GM18868 (cell line): ENCODE results near the gene HPCAL1.
A peak's percentile ranks its signal among the peaks of the same experiment; 100 is the strongest.

ENCODE experiments used
- ATAC-seq: cut with Tn5 transposase; IDR thresholded peaks from one replicate; pipeline ENCODE4 v1.9.1; 2021; ENCODE audit warnings: mild to moderate bottlenecking, moderate library complexity; ENCODE audit not compliant: unreplicated experiment

Gene HPCAL1

GRCh38 chr2:10366601-10367270 lies 64.0 kb downstream of the HPCAL1 start:
- ATAC-seq: no peak

DNA sequence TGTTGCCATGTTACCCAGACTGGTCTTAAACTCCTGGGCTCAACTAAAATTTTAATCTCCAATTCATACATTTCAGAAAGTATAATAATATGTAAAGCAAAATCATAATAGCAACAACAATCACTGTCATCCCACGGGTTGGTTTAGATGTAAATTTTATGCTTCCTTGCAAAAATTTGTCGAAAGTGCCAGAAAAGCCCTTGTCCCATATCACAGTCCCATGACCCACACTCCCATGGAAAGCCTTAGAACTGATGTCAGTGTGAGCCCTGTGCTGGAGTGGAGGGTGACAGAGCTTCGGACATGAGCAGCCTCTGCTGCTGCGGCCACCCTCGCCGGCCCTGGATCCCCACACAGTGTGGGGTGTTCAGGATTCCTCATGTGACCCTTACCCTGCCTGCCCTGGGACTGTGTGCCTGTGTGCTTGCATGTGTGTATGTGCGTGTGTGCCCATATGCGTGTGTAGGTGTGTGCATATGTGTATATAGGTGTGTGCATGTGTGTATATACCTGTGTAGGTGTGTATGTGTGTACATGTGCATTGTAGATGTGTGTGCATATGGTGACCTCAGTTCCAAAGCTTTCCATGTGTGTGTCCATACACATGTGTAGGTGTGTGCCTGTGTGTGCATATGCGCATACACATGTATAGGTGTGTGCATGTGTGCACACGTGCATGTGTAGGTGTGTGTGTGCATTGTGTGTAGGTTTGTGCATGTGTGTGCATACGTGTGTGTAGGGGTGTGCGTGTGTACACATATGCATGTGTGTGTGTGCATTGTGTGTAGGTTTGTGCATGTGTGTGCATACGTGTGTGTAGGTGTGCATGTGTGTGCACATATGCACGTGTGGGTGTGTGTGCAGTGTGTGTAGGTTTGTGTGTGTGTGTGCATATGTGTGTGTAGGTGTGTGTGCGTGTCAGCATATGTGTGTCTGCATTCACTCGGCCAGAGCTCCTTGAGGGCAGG lies 65.1 kb downstream of the HPCAL1 start:
- no peak for ATAC-seq

- no peak for ATAC-seq
Measured at GRCh38 chr2:10368491-10369231, 66.0 kb downstream of the HPCAL1 start.

DNA sequence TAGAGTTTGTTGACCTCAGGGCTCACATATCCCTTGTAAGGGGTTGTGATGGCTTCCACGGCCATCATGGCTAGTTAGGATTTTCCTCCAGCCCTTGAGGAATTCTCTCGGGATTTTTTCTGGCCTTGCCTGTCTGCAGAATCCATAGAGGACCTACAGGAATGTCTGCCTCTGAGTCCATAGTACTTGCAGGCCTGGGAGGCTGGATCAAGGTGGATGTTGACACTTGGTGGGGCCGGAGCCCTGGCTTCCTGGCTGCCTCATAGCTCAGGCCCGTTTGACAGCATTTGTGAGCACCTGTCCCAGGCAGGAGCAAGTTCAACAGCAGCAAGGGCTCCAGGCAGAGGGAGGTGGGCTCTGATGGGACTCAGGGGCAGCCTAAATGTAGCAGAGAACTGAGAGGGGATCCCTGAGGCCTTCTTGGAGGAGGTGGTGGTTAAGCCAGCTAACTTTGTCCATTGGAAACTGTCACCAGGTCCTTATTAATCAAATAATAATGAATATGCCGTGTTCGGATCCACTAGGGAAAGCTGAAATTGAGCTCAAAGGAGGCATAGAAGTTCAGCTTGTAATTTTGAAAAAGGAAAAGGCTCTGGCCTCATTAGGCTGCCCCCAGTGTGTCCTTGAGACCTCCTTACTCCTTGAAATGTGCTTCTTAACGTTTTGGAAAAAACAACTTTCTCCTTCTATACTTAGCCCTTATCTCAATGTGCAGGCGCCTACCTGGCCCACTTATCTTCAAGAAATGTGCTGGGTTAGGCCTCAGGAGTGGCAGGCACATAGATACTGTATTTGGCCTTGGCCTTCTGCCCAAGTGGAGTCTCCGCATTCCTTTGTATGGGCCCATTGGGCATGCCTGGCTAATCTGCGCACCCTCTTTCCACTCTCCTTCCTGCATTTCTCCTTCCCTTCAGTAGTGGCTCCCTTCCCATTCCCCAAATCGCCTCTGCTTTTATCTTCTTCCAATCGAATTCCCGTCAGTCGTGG lies 66.9 kb downstream of the HPCAL1 start:
- ATAC-seq: no peak

DNA sequence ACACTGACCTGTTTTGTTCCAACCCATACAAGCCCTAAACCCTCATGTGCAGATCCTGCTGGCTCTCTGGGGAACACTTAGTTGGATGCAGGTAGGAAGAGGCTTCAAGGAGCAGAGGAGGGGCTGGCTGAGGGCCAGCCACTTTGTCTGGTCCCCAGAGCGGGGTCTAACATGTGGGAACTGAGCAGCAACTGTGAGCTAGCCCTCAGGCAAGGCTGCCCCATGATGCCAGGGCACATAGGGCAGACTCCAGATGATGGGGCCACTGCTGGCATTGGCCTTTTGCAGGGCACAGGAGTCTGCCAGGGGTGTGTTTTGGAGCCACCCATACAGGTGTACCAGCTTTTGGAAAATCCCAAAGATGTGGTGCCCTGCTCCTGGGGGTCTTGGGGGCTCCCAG lies 67.7 kb downstream of the HPCAL1 start:
- no peak for ATAC-seq

DNA sequence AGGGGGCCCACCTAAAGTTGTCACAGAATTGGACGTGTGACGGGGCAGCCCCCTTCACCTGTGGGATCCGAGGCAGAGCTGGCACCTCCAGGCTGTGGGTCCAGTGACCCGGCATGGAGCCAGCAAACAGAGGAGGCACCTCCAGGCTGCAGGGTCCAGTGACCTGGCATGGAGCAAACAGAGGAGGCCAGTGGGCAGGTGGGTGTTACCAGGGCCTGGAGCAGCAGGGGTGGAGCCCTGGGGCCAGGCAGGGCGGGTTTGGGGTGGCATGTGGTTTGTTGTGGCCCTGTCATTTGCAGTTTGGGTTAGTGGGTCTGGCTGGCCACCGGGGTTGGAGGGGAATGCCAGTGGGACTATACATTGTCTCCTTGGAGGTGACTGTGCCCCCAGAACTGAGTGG lies 68.2 kb downstream of the HPCAL1 start:
- no peak for ATAC-seq

DNA sequence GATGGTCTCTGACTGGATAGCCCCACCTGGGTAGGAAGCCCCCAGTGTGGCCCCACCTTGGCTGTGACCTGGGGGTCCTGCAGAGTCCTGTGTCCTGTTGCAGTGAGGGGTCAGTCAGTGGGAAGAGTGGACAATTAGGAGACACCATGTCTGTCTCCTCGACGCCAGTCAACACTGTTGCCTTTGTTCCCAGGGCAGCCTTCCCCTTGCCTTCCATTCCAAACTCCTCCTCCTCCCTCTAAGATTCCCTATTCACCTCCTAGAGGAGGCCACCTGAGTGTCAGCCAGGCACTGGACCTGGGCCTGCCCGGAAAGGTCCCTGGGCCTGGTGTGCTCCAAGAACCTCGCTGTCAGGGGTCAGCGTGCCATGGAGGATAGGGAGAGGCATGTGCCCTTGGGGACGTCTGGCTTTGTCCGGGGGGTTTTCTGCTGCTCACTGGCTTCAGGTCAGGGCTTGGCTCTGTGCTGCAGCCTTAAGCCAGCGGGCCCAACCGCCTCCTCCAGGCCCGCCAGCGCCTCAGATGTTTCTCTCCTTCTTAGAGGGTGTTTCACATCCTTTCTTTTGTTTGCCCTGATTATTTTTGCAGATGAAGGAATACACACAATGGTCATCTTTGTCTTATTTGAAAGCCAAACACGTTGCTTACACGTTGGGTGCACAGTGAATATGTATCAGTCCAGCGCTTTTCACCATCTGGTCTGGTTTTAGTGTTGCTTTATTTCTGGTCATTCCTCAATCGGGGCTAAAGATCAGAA lies 68.9 kb downstream of the HPCAL1 start:
- no peak for ATAC-seq

DNA sequence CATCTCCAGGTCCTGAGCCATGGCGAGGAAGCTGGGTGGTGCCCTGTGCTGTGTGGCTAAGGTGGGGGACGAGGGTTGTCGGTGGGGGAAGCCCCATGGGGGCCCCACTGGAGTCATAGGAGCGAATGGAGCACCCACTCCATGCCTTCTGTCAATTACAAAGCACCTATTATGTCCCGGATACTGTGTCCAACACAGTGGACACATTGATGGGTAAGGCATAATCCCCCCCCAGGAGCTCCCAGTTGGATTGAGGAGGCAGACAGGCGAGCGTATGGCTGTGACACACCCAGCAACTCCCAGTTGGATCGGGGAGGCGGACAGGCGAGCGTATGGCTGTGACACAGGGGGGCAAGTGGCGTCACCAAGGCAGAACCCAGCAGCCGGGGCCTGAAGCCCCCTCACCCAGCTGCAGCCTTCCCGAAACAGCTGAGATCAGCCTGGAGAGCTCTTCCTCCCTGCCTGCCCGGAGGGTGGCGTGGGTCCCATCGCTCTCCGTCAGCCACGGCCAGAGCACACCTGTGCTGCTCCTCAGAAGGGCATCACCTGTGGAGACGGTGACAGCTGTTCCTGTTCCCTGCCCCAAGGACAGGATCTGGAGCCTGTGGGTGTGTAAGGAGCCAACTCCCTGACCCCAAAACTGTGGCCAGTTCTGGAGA lies 69.6 kb downstream of the HPCAL1 start:
- no peak for ATAC-seq

DNA sequence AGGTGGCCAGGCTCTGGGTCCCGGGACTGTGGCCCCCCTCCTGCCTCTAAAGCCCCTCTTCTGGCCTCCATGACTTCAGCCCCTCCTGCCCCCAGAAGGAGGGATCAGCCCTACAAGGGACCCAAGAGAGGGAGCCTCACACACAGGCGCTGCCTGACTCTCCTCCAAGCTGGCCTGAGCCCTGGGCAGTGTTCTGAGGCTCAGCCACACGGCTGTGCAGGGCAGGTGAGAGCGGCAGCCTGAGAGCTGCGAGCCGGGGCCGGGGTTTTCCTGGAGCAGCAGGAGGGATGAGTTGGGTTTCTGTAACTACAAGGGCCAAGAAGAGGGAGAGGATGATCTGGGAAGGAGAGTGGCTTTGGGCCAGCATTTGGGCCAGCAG lies 70.1 kb downstream of the HPCAL1 start:
- ATAC-seq: no peak

DNA sequence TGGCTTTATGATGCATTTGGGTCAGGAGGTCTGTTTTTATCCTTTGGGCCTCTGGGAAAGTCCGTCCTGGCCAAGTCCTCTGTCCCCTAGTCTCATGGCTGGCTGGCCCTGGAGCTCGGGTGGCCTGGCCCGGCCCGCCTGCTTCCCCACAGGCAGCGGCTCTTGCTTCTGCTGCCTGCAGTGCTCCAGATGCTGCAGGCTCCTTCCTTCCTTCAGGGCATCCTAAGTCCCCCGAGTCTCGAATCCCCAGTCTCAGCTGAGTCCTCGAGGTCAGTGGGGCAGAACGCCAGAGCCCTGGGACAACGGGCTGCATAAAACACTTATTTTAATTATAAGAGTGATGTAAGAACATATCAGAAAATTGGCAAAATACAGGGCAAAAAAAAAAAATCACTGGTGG lies 71.2 kb downstream of the HPCAL1 start:
- no peak for ATAC-seq

- ATAC-seq: no peak
Measured at GRCh38 chr2:10374362-10374943, 71.7 kb downstream of the HPCAL1 start.

- peak; percentile 67 for ATAC-seq
Measured at GRCh38 chr2:10375570-10376281, 73.0 kb downstream of the HPCAL1 start.

DNA sequence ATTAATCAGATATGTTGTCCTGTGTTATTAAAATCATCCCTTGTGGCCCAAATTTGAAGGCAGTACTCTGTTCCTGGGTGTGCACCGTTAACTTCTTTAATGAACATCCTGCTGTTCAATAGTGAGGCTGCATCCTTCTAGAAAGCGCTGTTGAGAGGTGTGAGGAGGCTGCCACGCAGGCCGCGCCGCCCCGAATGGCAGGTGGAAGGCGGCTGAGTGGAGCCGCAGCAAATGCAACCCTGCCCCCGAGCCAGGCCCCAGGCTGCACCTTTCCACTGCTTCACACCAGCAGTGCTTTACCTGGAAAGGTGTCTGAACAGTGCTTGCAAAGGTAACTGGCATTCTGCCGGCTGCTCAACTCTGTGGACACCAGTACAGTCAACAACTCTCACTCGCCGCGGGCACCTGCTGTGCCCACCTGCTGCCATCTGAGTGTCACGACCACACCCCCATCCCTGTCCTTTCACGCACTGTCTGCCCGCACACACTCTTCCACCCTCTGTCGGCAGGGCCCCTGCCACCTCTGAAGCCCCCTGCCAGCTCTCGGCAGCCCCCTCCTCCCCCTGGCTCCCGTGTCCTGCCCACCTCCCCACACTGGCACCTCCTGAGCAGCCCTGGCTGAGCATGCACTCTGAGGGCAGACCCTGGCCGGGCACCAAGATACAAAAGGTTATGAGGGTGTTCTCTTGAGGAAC lies 74.5 kb downstream of the HPCAL1 start:
- ATAC-seq: no peak

- ATAC-seq: no peak
Measured at GRCh38 chr2:10377747-10378085, 75.0 kb downstream of the HPCAL1 start.

GRCh38 chr2:10378189-10378588 lies 75.5 kb downstream of the HPCAL1 start:
- peak; percentile 69 for ATAC-seq

DNA sequence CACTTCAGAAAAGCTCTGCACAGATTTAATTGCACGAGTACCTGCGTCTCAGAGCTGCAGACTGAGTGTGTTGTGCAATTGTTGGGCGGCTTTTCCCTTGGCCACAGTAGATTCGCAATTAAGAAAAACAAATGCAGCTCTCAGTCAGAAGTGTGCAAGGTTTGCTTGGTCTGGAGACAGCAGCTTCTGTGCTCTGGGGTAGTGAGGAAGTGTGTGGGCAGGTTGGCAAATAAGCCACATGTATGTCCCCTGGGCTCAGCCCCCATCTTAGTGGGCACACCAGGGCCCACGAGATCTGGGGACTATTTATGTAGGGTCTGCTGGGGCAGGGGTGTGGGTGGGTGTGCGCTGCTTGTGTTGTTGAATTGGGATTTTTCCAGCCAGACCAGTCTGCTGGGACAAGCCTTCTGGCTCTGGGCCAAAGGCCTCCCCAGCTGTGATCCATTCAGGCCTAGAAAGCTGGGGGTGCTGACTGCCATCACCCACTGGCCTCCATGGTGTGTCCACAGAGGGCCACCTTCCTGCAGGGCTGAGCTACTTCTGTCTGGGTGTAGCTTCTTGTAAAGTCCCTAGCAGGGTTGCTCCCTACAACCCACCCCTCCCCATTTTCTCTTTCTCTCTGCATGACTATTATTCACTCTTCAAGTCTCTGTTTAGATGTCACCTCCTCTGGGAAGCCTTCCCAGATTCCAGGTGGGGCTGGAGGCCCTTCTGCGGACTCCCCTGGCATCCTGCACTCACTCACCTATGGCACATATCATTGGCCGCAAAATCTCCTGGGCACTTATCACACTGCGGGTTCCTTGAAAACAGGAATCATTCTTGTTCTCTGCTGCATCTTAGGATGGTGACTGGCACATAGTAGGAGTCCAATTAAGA lies 77.6 kb downstream of the HPCAL1 start:
- no peak for ATAC-seq

DNA sequence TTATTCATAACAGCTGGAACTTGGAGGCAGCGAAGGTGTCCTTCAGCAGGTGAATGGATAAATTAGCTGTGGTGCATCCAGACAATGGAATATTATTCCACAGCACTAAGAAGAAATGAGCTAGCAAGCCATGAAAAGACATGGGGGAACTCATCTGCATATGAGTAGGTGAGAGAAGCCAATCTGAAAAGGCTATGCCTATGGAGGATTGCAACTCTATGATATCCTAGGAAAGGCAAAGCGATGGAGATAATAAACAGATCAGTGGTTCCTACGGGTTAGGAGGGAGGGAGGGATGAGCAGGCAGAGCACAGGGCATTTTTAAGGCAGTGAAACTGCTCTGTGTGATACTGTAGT lies 79.3 kb downstream of the HPCAL1 start:
- ATAC-seq: no peak
